HepG2 (cell line): ENCODE measurements around the gene ZKSCAN2. TPM values are rescaled to one million over a fixed set of nuclear protein-coding genes. Genes with fewer than 3 reads are reported as not detected.

ENCODE experiments used
- DR1 ChIP-seq: sonication (generic); formaldehyde crosslinking; IDR thresholded peaks from 2 replicates; pipeline ENCODE4 v1.8.0; 2021; ENCODE audit warnings: mild to moderate bottlenecking, missing genetic modification reagents, inconsistent platforms
- HIC2 ChIP-seq: sonication (generic); formaldehyde crosslinking; IDR thresholded peaks from 2 replicates; pipeline ENCODE4 v1.9.0; 2022; ENCODE audit warnings: low read depth, missing genetic modification reagents
- IKZF4 ChIP-seq: sonication (generic); formaldehyde crosslinking; IDR thresholded peaks from 2 replicates; pipeline ENCODE4 v1.5.1; 2020; ENCODE audit warnings: borderline replicate concordance, mild to moderate bottlenecking, low read depth, missing genetic modification reagents; ENCODE audit errors: not compliant biosample characterization
- IRF2 ChIP-seq: IDR thresholded peaks from 2 replicates; pipeline ENCODE4 v1.6.1; 2018; ENCODE audit warnings: missing genetic modification reagents, missing compliant biosample characterization
- TAF15 ChIP-seq: fragments of 200-400 bp; formaldehyde crosslinking; IDR thresholded peaks from one replicate; pipeline ENCODE4 v1.6.1; 2018; ENCODE audit warnings: mild to moderate bottlenecking, low read depth, low read length; ENCODE audit not compliant: poor library complexity, severe bottlenecking
- TSC22D2 ChIP-seq: sonication (generic); formaldehyde crosslinking; IDR thresholded peaks from 2 replicates; pipeline ENCODE4 v1.5.1; 2020; ENCODE audit warnings: missing genetic modification reagents, mild to moderate bottlenecking, borderline replicate concordance
- ZHX2 ChIP-seq, 2 experiments: sonication (generic) in 1 of 2; formaldehyde crosslinking in 1 of 2; IDR thresholded peaks; 2 replicates each; pipeline versions ENCODE4 v1.6.1 to v1.9.0; 2014 to 2022; ENCODE audit warnings: antibody characterized with exemption in 1 of 2, borderline replicate concordance in 1 of 2, inconsistent platforms in 1 of 2, low read depth in 1 of 2, missing genetic modification reagents in 1 of 2
- ZNF275 ChIP-seq: sonication (generic); formaldehyde crosslinking; IDR thresholded peaks from 2 replicates; pipeline ENCODE4 v1.8.0; 2022; ENCODE audit warnings: missing genetic modification reagents, mild to moderate bottlenecking, inconsistent platforms, borderline replicate concordance
- ZNF687 ChIP-seq: sonication (generic); formaldehyde crosslinking; IDR thresholded peaks from 2 replicates; pipeline ENCODE4 v1.5.1; 2020; ENCODE audit warnings: mild to moderate bottlenecking, missing genetic modification reagents, moderate library complexity
- ZNF691 ChIP-seq: sonication (generic); formaldehyde crosslinking; IDR thresholded peaks from 2 replicates; pipeline ENCODE4 v1.4.0; 2020; ENCODE audit warnings: missing genetic modification reagents, low read depth, mild to moderate bottlenecking, borderline replicate concordance
- ZNF7 ChIP-seq: IDR thresholded peaks from 2 replicates; pipeline ENCODE4 v1.6.1; 2016; ENCODE audit warnings: missing biosample characterization, missing genetic modification reagents
- ZNF790 ChIP-seq: sonication (generic); formaldehyde crosslinking; IDR thresholded peaks from 2 replicates; pipeline ENCODE4 v1.8.0; 2022; ENCODE audit warnings: missing genetic modification reagents, mild to moderate bottlenecking, borderline replicate concordance
- ZNF816 ChIP-seq: sonication (generic); formaldehyde crosslinking; IDR thresholded peaks from 2 replicates; pipeline ENCODE4 v1.8.0; 2022; ENCODE audit warnings: missing genetic modification reagents, mild to moderate bottlenecking, borderline replicate concordance
- polyA plus RNA-seq, 8 experiments: library from polyadenylated mRNA; depleted of rRNA in 3 of 8; stranded (reverse) in 7 of 8; unstranded in 1 of 8; fragments of >200 nt; fragmentation: Illumina TruSeq in 4 of 8; extraction: Trizol in 4 of 8; gene quantifications; 2 replicates each; pipeline versions ENCODE4 v1.2.1 to v1.2.3, GENCODE V29; 2011 to 2016; ENCODE audit warnings: low read depth in 4 of 8, missing spikeins in 1 of 8, mixed read lengths in 1 of 8; ENCODE audit not compliant: insufficient read depth in 1 of 8
- total RNA-seq, 5 experiments: library from RNA; depleted of rRNA; stranded (reverse); fragments of >200 nt; fragmentation: Illumina TruSeq; extraction: Trizol; gene quantifications; 2 replicates each; pipeline ENCODE4 v1.2.3, GENCODE V29; 2016; ENCODE audit warnings: low read depth in 1 of 5

The ZKSCAN2 gene
- total and polyA plus RNA-seq, 2 of the 13 experiments (the other 11 are each of a cell fraction or from before 2014, with no cell fraction given), result 4.2 to 11.1 TPM

GRCh38 chr16:25257470-25257955, at the start of gene ZKSCAN2 (continued):
- TF ChIP-seq ZNF275 (CRISPR knock-in tag) (no peak; the same call in none of the 2 replicates), ZNF816 (CRISPR knock-in tag) (no peak; the same call in 1 of the 2 replicates), DR1 (CRISPR knock-in tag) (no peak; the same call in 1 of the 2 replicates), ZNF7 (CRISPR knock-in tag) (no peak), HIC2 (CRISPR knock-in tag) (no peak; the same call in 1 of the 2 replicates), IKZF4 (CRISPR knock-in tag) (no peak), ZNF790 (CRISPR knock-in tag) (no peak; the same call in 1 of the 2 replicates), IRF2 (CRISPR knock-in tag) (no peak), TSC22D2 (CRISPR knock-in tag) (peak; percentile 38), ZNF691 (CRISPR knock-in tag) (no peak), ZNF687 (CRISPR knock-in tag) (peak; percentile 80; the same call in 1 of the 2 replicates), TAF15 (no peak), ZHX2 (IDR thresholded peaks at IDR 0.05; ENCODE audit: low read depth) (no peak), ZHX2 (CRISPR knock-in tag; IDR thresholded peaks at IDR 0.05; ENCODE audit: borderline replicate concordance) (no peak; the same call in 1 of the 2 replicates)
